Measurements from ENCODE around the gene ACTR3. TPM values are rescaled to one million over a fixed set of nuclear protein-coding genes. Genes with fewer than 3 reads are reported as not detected.
A peak's percentile ranks its signal among the peaks of the same experiment; 100 is the strongest.

The ACTR3 gene
- total RNA-seq, 1 donor from 2014 or later, result 138 TPM

- no peak for DNase-seq (ENCODE audit: low spot score)
These were observed 75.8 kb downstream of the ACTR3 start for GRCh38 chr2:113965644-113966043.

- DNase-seq (ENCODE audit: low spot score), result no peak
These were observed 76.3 kb downstream of the ACTR3 start for GRCh38 chr2:113966171-113966570.

- no peak for DNase-seq (ENCODE audit: low spot score)
These were observed 76.9 kb downstream of the ACTR3 start for GRCh38 chr2:113966832-113967231.

GRCh38 chr2:113967272-113967671 is 77.4 kb downstream of the ACTR3 start:
- no peak for DNase-seq (ENCODE audit: low spot score)

GRCh38 chr2:113972766-113973165 is 82.9 kb downstream of the ACTR3 start:
- no peak for DNase-seq (ENCODE audit: low spot score)

- DNase-seq (ENCODE audit: low spot score), result no peak
These were observed 83.9 kb downstream of the ACTR3 start for GRCh38 chr2:113973810-113974209.

- DNase-seq (ENCODE audit: low spot score), result no peak
These were observed 84.8 kb downstream of the ACTR3 start for GRCh38 chr2:113974727-113975126.

- no peak for DNase-seq (ENCODE audit: low spot score)
These were observed 86.5 kb downstream of the ACTR3 start for GRCh38 chr2:113976277-113976928.

- no peak for DNase-seq (ENCODE audit: low spot score)
These were observed 87.3 kb downstream of the ACTR3 start for GRCh38 chr2:113977060-113977659.

GRCh38 chr2:113977660-113978523 is 88.0 kb downstream of the ACTR3 start:
- DNase-seq (ENCODE audit: low spot score), result peak; percentile 13

GRCh38 chr2:113978524-113979190 is 88.8 kb downstream of the ACTR3 start:
- no peak for DNase-seq (ENCODE audit: low spot score)

GRCh38 chr2:113979191-113980128 is 89.6 kb downstream of the ACTR3 start:
- DNase-seq (ENCODE audit: low spot score), result no peak

- DNase-seq (ENCODE audit: low spot score), result no peak
These were observed 91.1 kb downstream of the ACTR3 start for GRCh38 chr2:113980946-113981345.

GRCh38 chr2:113981404-113982134 is 91.7 kb downstream of the ACTR3 start:
- DNase-seq (ENCODE audit: low spot score), result no peak

GRCh38 chr2:113985554-113986397 is 95.9 kb downstream of the ACTR3 start:
- DNase-seq (ENCODE audit: low spot score), result no peak

GRCh38 chr2:113986762-113987290 is 96.9 kb downstream of the ACTR3 start:
- DNase-seq (ENCODE audit: low spot score), result no peak

GRCh38 chr2:113992090-113992489 is 102.2 kb downstream of the ACTR3 start:
- no peak for DNase-seq (ENCODE audit: low spot score)

GRCh38 chr2:113996671-113997594 is 107.0 kb downstream of the ACTR3 start:
- DNase-seq (ENCODE audit: low spot score), result no peak

All from umbilical cord (tissue), 2 donors.